Measurements from ENCODE around the gene GAS2L3.

Gene GAS2L3

GRCh38 chr12:100564090-100564489 is 9.4 kb upstream of the GAS2L3 start:
- DNase-seq (ENCODE audit: low read depth): no peak
- no peak overlapping the region for H3K4me3 ChIP-seq (ENCODE audit: low read depth, low read length)
- no peak for TF ChIP-seq CTCF (IDR thresholded peaks at IDR 0.05; ENCODE audit: control insufficient read depth, extremely low read depth, insufficient read depth)

GRCh38 chr12:100564905-100565467 is 8.5 kb upstream of the GAS2L3 start:
- TF ChIP-seq CTCF (IDR thresholded peaks at IDR 0.05; ENCODE audit: control insufficient read depth, extremely low read depth, insufficient read depth): no peak
- no peak for DNase-seq (ENCODE audit: low read depth)
- no peak overlapping the region for H3K4me3 ChIP-seq (ENCODE audit: low read depth, low read length)

GRCh38 chr12:100565987-100566545 is 7.4 kb upstream of the GAS2L3 start:
- no peak for TF ChIP-seq CTCF (IDR thresholded peaks at IDR 0.05; ENCODE audit: control insufficient read depth, extremely low read depth, insufficient read depth)
- no peak overlapping the region for H3K4me3 ChIP-seq (ENCODE audit: low read depth, low read length)
- no peak for DNase-seq (ENCODE audit: low read depth)

- no peak for TF ChIP-seq CTCF (IDR thresholded peaks at IDR 0.05; ENCODE audit: control insufficient read depth, extremely low read depth, insufficient read depth)
- no peak for DNase-seq (ENCODE audit: low read depth)
- no peak overlapping the region for H3K4me3 ChIP-seq (ENCODE audit: low read depth, low read length)
Observed at GRCh38 chr12:100566887-100567637, 6.4 kb upstream of the GAS2L3 start.

GRCh38 chr12:100567945-100568344 is 5.5 kb upstream of the GAS2L3 start:
- TF ChIP-seq CTCF (IDR thresholded peaks at IDR 0.05; ENCODE audit: control insufficient read depth, extremely low read depth, insufficient read depth): no peak
- DNase-seq (ENCODE audit: low read depth): no peak
- H3K4me3 ChIP-seq (ENCODE audit: low read depth, low read length): no peak overlapping the region

- no peak for TF ChIP-seq CTCF (IDR thresholded peaks at IDR 0.05; ENCODE audit: control insufficient read depth, extremely low read depth, insufficient read depth)
- no peak for DNase-seq (ENCODE audit: low read depth)
- no peak overlapping the region for H3K4me3 ChIP-seq (ENCODE audit: low read depth, low read length)
Observed at GRCh38 chr12:100572184-100572583, 1.3 kb upstream of the GAS2L3 start.

All from LNCaP clone FGC (cell line).